ENCODE results near the gene GDA.

Gene GDA

DNA sequence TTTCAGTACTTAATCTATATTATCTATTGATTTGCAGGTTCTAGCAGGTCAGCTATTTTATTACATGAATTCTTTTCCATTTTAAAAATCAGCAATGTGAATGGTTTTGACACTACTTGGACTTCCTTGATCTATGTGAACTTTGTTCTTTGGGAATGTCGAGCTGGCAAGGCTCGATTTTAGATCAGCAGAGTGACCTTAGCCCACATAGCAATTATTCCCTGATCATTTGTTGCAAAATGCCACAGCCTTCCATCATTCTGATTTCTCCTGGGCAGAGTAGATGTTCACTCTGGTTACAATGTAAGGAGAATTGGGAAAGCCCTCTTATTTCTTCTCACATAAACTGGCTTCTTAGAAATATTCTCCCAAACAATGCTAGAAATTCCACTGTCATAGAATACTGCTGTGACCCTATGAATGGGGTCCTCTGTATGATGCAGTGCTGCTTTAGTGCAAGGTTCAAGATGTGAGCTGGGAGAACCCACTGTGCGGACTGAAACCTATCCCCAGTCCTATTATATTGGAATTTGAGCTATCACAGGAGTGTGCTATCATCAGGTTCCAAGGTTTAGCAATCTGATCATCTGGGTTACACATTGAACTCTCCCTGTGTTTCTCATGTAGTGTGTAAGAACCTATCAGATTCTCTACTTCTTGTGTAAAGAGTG is 15.7 kb upstream of the GDA start:
- TF ChIP-seq, protein P1, sequence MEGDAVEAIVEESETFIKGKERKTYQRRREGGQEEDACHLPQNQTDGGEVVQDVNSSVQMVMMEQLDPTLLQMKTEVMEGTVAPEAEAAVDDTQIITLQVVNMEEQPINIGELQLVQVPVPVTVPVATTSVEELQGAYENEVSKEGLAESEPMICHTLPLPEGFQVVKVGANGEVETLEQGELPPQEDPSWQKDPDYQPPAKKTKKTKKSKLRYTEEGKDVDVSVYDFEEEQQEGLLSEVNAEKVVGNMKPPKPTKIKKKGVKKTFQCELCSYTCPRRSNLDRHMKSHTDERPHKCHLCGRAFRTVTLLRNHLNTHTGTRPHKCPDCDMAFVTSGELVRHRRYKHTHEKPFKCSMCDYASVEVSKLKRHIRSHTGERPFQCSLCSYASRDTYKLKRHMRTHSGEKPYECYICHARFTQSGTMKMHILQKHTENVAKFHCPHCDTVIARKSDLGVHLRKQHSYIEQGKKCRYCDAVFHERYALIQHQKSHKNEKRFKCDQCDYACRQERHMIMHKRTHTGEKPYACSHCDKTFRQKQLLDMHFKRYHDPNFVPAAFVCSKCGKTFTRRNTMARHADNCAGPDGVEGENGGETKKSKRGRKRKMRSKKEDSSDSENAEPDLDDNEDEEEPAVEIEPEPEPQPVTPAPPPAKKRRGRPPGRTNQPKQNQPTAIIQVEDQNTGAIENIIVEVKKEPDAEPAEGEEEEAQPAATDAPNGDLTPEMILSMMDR (IDR thresholded peaks at IDR 0.05; ENCODE audit: low read depth, low read length), result no peak
- Histone ChIP-seq H3K4me3 (ENCODE audit: low read depth, low read length) (no peak overlapping the region), H3K27ac (no peak overlapping the region), H3K36me3 (no peaks in the 10 kb centered on the region), H3K9me3 (ENCODE audit: severe bottlenecking) (no peaks in the 10 kb centered on the region), H3K27me3 (ENCODE audit: insufficient read depth, low read depth, severe bottlenecking) (no peaks in the 10 kb centered on the region)
- no peak for DNase-seq

DNA sequence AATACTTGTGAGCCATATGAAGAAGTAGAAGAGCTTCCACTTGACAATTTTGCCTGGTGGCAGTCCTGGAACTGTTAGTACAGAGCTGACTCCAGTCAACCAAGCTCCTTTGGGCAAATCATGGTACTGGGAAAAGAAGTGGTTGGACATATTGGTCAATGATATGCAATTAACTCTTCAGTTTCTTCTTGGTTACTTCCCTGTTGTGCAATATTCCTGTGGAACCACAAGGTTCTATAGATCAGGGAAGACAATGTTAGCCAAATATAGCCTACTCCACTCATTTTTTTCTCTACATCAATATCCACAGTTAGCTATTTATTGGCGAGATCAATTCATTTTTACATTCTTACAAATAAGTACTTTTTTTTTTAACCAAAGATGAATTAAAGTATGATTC is 14.4 kb upstream of the GDA start:
- Histone ChIP-seq H3K27me3 (ENCODE audit: insufficient read depth, low read depth, severe bottlenecking) (no peaks in the 10 kb centered on the region), H3K4me3 (ENCODE audit: low read depth, low read length) (no peak overlapping the region), H3K9me3 (ENCODE audit: severe bottlenecking) (no peaks in the 10 kb centered on the region), H3K36me3 (no peaks in the 10 kb centered on the region), H3K27ac (no peak overlapping the region)
- no peak for DNase-seq
- TF ChIP-seq, protein P1 (IDR thresholded peaks at IDR 0.05; ENCODE audit: low read depth, low read length), result no peak

- TF ChIP-seq, protein P1 (IDR thresholded peaks at IDR 0.05; ENCODE audit: low read depth, low read length), result no peak
These were observed 11.4 kb upstream of the GDA start for GRCh38 chr9:72137697-72138365.

GRCh38 chr9:72139226-72139625 is 10.0 kb upstream of the GDA start:
- H3K27ac ChIP-seq, result no peak overlapping the region
- no peak overlapping the region for H3K4me3 ChIP-seq (ENCODE audit: low read depth, low read length)
- DNase-seq, result no peak
- H3K36me3 ChIP-seq, result no peaks in the 10 kb centered on the region
- H3K9me3 ChIP-seq (ENCODE audit: severe bottlenecking), result no peaks in the 10 kb centered on the region
- TF ChIP-seq, protein P1 (IDR thresholded peaks at IDR 0.05; ENCODE audit: low read depth, low read length), result no peak
- no peaks in the 10 kb centered on the region for H3K27me3 ChIP-seq (ENCODE audit: insufficient read depth, low read depth, severe bottlenecking)

More at GRCh38 chr9:72137697-72138365, 11.4 kb upstream of the GDA start:
- H3K4me3 ChIP-seq (ENCODE audit: low read depth, low read length), result no peak overlapping the region
- no peak overlapping the region for H3K27ac ChIP-seq
- no peak for DNase-seq
- no peaks in the 10 kb centered on the region for H3K36me3 ChIP-seq
- H3K27me3 ChIP-seq (ENCODE audit: insufficient read depth, low read depth, severe bottlenecking), result no peaks in the 10 kb centered on the region
- no peaks in the 10 kb centered on the region for H3K9me3 ChIP-seq (ENCODE audit: severe bottlenecking)

DNA sequence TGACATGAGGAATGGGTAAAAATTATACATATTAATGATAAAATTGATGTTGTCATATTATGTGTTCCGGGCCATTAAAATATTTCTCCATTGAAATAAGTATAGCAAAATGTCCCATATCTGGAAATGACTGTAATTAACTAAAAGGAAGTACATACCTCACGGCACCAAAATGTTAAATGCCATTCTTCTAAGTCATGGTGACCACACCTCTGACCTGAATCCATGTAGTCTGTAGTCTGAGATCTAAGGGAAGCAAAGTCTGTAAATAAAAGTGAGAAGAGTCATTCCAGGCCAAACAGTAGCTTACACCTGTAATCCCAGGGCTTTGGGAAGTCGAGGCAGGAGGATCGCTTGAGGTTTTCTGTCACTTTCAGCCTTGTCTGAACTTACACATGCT is 8.7 kb upstream of the GDA start:
- Histone ChIP-seq H3K27me3 (ENCODE audit: insufficient read depth, low read depth, severe bottlenecking) (no peaks in the 10 kb centered on the region), H3K27ac (no peak overlapping the region), H3K36me3 (no peaks in the 10 kb centered on the region), H3K9me3 (ENCODE audit: severe bottlenecking) (no peaks in the 10 kb centered on the region), H3K4me3 (ENCODE audit: low read depth, low read length) (no peak overlapping the region)
- DNase-seq, result no peak
- TF ChIP-seq, protein P1 (IDR thresholded peaks at IDR 0.05; ENCODE audit: low read depth, low read length), result no peak
